Measurements from ENCODE around the gene GBX2. TPM values are rescaled to one million over a fixed set of nuclear protein-coding genes. Genes with fewer than 3 reads are reported as not detected.

GBX2 gene
- total RNA-seq, 1 donor from 2014 or later: not detected

DNA sequence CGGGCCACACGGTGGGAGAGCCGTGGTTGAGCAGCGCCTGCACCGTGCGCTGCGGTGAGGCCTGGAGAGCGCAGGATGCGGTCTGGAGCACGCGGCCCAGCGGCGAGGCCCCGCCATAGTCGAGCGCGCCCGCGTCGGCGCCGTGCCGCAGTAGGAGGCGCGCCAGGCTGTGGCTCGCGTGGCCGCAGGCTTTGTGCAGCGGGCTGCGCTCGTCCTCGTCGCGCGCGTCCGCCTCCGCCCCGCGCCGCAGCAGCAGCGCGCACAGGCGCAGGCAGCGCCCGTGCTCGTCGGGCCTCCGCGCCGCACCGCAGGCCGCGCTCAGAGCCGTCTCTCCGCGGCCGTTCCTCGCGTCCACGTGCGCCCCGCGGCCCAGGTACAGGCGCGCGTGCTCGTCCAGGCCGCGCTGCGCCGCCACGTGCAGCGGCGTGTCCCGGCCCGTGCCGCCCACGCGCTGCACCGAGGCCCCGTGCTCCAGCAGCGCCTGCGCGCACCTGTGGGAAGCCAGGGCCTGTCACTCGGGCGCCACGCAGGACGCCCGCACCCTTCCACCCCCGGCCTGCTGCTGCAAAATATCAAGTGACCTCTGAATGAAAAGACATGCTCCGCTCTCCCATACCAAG lies 46.3 kb upstream of the GBX2 start:
- Histone ChIP-seq H3K36me3 (ENCODE audit: control insufficient read depth, insufficient read depth, low read length) (no peaks in the 10 kb centered on the region), H3K4me3 (ENCODE audit: low read depth, low read length) (no peak overlapping the region), H3K27me3 (ENCODE audit: control insufficient read depth, insufficient read depth, low read length) (peaks cover 11% of the 10 kb centered on the region)
- FAIRE-seq (no peak), DNase-seq (ENCODE audit: low read depth) (no peak)
- TF ChIP-seq CTCF (IDR thresholded peaks at IDR 0.05; ENCODE audit: insufficient read depth, low read length, severe bottlenecking): no peak

DNA sequence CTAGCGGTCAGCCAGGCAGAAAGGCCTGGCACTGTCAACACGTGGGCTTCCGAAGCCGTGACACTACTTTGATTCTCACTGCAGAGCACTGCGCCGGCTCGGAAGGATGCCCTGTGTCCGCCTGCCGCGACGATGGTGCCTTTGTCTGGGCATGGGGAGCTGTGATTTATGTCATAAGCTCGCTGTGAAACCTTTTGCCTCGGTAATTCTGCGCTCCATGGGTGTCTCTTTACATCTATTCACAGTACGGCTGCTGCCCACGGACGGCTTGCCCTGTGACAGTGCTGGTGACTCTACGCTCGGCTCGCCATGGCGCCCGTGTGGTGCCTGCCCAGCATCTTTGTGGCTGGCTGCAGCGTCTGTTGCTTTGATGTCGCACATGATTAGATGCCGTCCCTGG lies 43.1 kb upstream of the GBX2 start:
- peaks cover 11% of the 10 kb centered on the region for H3K27me3 ChIP-seq (ENCODE audit: control insufficient read depth, insufficient read depth, low read length)
- no peaks in the 10 kb centered on the region for H3K36me3 ChIP-seq (ENCODE audit: control insufficient read depth, insufficient read depth, low read length)
- DNase-seq (ENCODE audit: low read depth) (no peak), FAIRE-seq (no peak)
- no peak overlapping the region for H3K4me3 ChIP-seq (ENCODE audit: low read depth, low read length)
- TF ChIP-seq CTCF (IDR thresholded peaks at IDR 0.05; ENCODE audit: insufficient read depth, low read length, severe bottlenecking): no peak

- H3K27me3 ChIP-seq (ENCODE audit: control insufficient read depth, insufficient read depth, low read length): peaks cover 7% of the 10 kb centered on the region
- H3K36me3 ChIP-seq (ENCODE audit: control insufficient read depth, insufficient read depth, low read length): no peaks in the 10 kb centered on the region
- DNase-seq (ENCODE audit: low read depth) (no peak), FAIRE-seq (no peak)
- no peak for TF ChIP-seq CTCF (IDR thresholded peaks at IDR 0.05; ENCODE audit: insufficient read depth, low read length, severe bottlenecking)
- no peak overlapping the region for H3K4me3 ChIP-seq (ENCODE audit: low read depth, low read length)
Measured at GRCh38 chr2:236210536-236210935, 42.4 kb upstream of the GBX2 start.

- TF ChIP-seq CTCF (IDR thresholded peaks at IDR 0.05; ENCODE audit: insufficient read depth, low read length, severe bottlenecking): no peak
- Histone ChIP-seq H3K27me3 (ENCODE audit: control insufficient read depth, insufficient read depth, low read length) (peaks cover 5% of the 10 kb centered on the region), H3K4me3 (ENCODE audit: low read depth, low read length) (no peak overlapping the region), H3K36me3 (ENCODE audit: control insufficient read depth, insufficient read depth, low read length) (no peaks in the 10 kb centered on the region)
- no peak for DNase-seq (ENCODE audit: low read depth)
- no peak for FAIRE-seq
Measured at GRCh38 chr2:236209996-236210395, 41.8 kb upstream of the GBX2 start.

DNA sequence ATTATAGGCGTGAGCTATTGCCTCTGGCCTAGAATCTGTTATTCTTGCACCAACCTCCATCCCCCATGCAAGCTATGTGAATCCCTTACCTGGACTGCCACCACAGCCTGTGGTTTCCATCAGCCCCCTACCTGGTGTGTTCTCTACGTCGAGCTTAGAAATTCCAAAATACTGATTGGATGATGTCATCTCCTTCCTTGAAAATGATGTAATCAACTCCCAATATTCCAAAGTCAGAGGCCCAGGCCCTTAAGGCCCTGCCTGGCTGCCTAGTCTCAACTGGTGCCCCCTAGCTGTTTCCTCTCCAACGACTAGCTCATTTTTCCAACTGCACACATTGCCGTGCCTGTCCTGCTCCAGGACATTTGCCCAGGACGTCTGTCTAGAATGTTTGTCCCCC lies 41.3 kb upstream of the GBX2 start:
- FAIRE-seq: no peak
- peaks cover 5% of the 10 kb centered on the region for H3K27me3 ChIP-seq (ENCODE audit: control insufficient read depth, insufficient read depth, low read length)
- H3K4me3 ChIP-seq (ENCODE audit: low read depth, low read length): no peak overlapping the region

More for the DNA sequence above, 41.3 kb upstream of the GBX2 start:
- peak; percentile 2 for TF ChIP-seq CTCF (IDR thresholded peaks at IDR 0.05; ENCODE audit: insufficient read depth, low read length, severe bottlenecking)
- peak; percentile 13 for DNase-seq (ENCODE audit: low read depth)
- H3K36me3 ChIP-seq (ENCODE audit: control insufficient read depth, insufficient read depth, low read length): no peaks in the 10 kb centered on the region

Measured in bronchial epithelial cell (primary cell).